GM12872 (cell line): ENCODE measurements around the gene RNF213.

Experiments
- TF ChIP-seq, protein P1 (sequence below): IDR thresholded peaks from 3 replicates; pipeline ENCODE4 v1.5.1; 2011; ENCODE audit warnings: low read depth, mild to moderate bottlenecking, low read length, moderate library complexity; ENCODE audit not compliant: insufficient read depth

RNF213 gene

DNA sequence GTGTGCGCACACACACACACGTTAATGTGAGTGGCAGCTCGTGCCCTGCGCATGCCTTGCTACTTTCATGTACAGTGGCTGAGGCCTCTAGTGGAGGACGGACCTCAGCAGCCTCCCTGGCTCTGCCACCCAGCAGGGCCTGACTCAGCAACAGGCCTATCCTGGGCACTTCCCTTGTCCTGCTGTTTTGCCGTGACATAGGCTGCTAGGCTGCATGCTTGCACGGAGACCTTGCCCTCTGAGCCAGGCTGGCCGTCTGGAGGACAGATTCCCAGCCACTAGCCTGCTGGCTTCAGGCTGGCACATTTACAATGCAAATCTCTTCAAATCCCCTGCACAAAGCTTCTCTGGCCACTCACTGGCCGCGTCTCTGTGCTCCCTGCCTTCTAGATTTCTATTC is 9.5 kb downstream of the RNF213 start:
- TF ChIP-seq, protein P1, sequence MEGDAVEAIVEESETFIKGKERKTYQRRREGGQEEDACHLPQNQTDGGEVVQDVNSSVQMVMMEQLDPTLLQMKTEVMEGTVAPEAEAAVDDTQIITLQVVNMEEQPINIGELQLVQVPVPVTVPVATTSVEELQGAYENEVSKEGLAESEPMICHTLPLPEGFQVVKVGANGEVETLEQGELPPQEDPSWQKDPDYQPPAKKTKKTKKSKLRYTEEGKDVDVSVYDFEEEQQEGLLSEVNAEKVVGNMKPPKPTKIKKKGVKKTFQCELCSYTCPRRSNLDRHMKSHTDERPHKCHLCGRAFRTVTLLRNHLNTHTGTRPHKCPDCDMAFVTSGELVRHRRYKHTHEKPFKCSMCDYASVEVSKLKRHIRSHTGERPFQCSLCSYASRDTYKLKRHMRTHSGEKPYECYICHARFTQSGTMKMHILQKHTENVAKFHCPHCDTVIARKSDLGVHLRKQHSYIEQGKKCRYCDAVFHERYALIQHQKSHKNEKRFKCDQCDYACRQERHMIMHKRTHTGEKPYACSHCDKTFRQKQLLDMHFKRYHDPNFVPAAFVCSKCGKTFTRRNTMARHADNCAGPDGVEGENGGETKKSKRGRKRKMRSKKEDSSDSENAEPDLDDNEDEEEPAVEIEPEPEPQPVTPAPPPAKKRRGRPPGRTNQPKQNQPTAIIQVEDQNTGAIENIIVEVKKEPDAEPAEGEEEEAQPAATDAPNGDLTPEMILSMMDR = no peak

DNA sequence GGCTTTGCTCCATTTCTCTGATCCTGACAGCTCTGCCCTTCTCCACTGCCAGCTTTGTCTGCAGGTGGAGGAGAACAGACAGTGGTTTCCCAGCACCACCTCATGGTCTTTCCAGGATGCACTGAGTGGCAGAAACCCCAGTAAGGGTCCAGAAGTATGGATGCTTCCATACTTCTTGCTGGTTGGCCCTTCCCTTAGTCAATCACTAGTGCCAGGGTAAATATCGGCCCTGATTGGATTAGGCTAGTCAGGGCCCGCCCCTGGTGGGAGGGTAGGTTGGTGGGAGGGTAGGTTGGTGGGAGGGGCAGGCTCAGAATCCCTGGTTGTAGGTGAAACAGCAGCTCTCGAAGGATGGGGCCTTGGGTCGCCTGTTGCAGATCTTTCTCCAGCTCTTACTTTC is 10.2 kb downstream of the RNF213 start:
- TF ChIP-seq, protein P1 = no peak

DNA sequence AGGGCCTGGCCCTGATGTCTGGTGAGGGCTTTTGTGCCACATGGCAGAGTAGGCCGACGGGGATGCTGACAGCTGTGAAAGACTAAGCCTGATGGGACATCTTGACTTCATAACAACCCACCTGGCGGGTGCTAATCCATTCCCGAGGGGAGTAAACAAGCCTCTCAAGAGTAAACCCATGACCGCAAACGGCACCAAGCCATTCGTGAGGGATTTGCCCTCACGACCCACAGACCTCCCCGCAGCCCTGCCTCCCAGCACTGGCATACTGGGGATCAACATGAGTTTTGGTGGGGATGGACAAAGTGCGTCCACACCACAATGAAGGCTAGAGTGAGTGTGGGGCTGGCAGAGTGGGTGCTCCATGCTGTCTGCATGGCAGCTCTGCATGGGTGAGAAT is 11.7 kb downstream of the RNF213 start:
- TF ChIP-seq, protein P1 = no peak

DNA sequence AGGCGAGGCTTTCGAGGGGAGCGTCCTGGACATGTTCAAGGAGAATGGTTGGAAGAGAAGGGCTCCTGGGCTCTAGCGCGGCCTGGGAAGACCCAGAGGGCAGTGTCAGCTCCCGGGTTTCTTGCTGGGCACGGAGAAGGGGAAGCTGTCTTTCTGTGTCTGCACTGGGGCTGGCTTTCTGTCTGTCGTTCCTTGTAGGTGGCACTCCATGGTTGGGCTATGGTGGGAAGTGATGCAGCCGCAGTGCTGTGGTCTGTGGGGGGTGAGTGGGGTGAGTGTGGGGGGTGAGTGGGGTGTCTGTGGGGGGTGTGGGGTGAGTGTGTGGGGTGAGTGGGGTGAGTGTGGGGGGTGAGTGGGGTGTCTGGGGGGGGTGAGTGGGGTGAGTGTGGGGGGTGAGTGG is 13.7 kb downstream of the RNF213 start:
- TF ChIP-seq, protein P1 = no peak

DNA sequence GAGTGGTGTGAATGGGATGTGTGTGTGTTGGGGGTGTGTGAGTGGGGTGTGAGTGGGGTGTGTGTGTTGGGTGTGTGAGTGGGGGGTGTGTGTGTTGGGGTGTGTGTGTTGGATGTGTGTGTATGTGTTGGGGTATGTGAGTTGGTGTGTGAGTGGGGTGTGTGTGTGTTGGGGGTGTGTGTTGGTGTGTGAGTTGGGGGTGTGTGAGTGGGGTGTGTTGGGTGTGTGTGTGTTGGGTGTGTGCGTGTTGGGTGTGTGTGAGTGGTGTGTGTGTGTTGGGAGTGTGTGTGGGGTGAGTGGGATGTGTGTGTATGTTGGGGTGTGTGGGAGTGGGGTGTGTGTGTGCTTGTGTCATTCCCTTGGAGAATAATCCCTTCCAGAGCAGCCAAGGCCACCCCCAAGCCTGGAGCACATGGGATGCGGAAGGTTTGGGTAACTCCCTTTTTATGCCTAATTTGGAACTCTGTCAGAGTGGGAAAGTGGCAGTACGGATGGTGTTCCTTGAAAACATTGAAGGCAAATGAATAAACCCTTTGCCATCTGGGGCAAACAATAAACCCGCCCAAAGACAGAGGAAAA is 14.3 kb downstream of the RNF213 start:
- TF ChIP-seq, protein P1 = no peak

DNA sequence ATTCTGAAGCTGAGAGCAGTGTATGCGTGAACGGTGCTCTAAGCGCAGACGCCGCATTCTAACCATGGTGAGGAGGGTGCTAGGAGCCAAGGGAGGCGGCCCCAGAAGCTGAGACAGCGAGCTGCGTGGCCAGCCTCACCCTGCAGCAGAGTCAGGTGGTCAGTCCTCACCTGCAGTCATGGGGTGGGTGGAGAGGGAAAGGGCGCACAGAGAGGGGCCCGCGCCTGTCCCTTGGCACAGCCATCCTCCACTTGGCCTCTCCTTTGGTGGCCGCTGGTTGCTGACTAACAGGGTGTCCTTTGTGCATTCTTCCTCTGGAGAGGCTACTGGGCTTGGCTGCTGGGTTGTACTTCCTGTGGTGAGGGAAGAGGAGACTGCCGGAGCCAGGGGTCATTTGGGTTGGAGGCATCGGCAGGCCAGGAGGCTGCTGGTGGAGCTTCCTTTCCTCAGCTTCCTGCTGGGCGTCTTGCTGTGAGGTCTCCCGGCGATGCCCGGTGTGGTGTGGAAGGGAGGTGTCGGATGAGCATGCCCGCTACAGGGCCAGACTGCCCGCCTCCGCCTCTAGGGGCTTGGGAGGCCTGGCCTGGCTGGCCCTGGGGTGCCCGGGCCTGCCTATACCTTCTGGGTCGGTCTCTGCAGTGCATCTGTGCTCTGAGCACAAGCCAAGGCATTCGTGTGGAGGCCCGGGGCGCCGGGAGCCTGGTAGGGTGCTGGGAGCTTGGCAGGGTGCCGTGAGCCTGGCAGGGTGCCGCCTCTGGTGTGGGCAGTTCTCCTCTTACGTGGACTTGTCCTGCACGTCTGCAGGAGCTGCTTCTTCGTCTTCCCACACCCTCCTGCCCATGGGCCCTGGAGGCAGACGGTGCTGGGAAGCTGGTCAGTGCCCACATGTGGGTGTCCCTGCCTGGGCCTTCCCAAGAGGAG is 17.4 kb downstream of the RNF213 start:
- TF ChIP-seq, protein P1 = no peak

DNA sequence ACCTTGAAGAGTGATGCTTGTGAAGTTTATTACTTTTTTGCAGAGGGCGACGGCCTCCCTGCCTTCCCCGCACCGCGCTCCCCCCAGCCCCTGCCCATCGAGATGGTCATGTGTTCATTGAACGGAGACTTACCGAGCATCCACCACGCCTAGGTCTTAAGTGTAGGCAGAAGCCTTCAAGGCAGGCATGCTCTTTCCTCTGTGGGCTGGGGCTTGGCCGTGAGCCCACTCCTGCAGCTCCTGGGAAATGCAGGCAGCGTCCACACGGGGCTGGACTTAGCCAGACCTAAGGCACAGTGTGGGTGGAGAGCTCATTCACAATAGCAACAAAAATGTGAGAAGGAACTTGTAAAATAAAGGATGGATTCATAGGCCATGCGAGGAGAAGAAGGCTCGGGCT is 19.2 kb downstream of the RNF213 start:
- TF ChIP-seq, protein P1 = no peak
